GM21367 (cell line): ENCODE measurements around the gene GLB1L3.
"Not testable (repeated sequence)": the region's sequence is repeated elsewhere in the genome, so short reads cannot be mapped to it uniquely, and the experiment has no call there.

Experiments
- ATAC-seq: cut with Tn5 transposase; IDR thresholded peaks from one replicate; pipeline ENCODE4 v1.9.1; 2021; ENCODE audit not compliant: unreplicated experiment

The GLB1L3 gene

DNA sequence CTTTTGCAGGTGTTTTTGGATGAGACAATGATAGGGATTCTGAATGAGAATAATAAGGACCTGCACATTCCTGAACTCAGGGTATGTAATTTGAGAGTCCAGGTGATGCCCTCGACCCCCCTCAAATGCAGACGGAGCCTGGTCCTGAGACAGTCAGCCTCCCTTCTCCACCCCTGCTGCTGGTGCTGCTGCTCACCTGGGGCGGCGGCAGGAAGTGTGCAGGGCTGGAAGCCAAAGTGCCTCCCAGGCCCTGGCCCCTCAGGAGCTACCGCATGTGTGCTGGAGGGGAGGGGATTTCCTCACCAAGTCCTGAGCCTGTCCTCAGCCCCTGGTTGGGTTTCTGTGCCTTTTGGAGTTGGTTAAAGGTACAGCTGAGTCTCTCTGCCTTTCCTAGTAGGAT lies 36.6 kb downstream of the GLB1L3 start:
- ATAC-seq, result no peak

DNA sequence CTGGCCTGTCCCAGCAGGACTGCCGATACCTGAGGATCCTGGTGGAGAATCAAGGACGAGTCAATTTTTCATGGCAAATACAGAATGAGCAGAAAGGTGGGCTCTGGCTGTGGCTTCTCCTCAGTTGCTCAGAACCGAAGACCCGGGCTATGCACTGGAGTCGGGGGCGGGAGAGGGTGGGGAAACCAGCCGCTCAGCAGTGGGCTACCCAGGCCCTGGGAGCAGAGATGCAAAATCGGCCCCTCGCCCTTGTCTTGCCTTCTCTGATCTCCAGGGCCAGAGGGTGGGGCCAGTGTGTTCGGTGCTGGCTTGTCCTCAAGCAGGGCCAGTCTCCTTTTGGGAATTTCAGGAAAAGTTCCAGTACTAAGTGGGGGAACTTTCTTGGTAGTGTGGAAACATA lies 37.2 kb downstream of the GLB1L3 start:
- ATAC-seq, result no peak

DNA sequence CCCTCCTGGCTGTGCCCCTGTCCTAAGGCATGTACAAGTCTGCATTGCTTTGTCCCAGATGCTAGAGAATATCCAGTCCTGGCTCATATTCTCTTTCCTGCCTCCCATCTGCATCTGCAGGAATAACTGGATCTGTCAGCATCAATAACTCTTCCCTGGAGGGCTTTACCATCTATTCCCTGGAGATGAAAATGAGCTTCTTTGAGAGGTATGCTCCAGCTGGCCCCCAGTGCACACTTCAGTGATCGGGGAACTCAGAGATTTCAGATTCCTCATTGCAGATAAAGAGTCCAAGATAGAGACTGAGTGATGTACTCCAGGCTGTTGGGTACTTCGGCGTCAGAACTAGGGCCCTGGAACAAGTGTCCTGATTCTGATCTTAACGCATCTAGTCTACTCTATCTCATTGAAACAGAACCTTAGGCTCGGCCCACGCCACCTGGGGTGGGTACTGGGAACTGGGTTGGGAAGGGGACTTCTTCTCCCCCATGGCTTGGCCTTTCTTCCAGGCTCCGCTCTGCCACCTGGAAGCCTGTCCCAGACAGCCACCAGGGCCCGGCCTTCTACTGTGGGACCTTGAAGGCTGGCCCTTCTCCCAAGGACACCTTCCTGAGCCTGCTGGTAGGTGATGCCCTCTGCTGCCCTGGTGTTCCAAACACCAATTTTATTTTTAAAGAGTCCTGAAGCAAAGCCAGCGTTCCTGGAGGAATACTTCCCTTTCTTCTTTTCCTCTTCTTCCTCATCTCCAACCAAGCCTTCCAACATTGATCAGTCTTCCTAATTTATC lies 37.8 kb downstream of the GLB1L3 start:
- ATAC-seq, result no peak

DNA sequence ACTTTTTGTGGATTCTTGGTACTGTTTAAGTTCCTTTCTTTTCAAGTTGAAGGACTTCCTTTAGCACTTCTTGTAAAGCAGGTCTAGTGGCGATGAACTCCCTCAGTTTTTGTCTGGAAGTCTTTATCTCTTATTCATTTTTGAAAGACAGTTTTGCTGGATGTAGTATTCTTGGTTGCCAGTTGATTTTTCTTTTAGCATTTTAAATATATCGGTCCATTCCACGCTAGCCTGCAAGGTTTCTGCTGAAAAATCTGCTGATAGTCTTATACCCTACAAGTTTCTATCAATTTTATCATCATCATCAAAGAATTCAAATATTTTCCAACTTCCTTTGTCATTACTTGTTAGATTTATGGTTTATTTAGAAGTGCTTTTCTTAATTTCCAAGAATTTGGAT lies 40.9 kb downstream of the GLB1L3 start:
- no peak for ATAC-seq

DNA sequence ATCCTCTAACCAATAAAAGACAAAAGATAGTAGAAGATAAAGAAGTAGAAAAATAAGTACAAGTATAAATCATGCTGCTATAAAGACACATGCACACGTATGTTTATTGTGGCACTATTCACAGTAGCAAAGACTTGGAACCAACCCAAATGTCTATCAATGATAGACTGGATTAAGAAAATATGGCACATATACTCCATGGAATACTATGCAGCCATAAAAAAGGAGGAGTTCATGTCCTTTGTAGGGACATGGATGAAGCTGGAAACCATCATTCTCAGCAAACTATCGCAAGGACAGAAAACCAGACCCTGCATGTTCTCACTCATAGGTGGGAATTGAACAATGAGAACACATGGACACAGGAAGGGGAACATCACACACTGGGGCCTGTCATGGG lies 45.2 kb downstream of the GLB1L3 start:
- not testable (repeated sequence) for ATAC-seq

DNA sequence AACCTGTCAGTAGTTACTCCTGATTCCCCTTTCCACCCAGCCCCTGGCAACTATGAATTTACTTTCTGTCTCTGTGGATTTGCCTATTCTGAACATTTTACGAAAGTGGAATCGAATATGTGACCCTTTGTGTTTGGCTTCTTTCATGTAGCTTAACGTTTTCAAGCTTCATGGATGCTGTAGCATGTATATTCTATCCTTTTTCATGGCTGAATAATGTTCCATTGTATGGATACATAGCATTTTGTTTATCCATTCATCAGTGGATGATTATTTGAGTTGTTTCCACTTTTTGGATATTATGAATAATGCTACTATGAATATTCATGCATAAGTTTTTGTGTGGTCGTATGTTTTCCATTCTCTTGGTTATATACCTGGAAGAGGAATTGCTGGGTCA lies 46.4 kb downstream of the GLB1L3 start:
- ATAC-seq, result no peak

DNA sequence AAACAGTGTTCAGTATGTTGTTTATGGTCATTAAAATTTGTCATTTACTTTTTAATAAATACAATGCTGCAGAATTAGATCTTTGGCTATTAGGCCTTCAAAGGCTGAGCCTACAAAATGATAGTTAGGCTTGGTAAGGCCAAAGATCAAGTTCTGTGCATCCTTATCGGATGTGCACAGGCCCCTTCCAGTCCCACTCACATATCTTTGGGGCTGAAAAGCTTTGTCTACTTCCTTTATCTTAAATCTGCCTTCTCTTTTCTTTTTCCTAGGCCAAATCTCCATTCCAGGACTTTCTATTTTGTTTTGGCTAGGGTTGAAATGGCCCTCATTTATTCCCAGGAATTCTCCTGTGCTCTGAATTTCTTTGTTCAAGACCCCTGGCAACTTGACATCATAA lies 52.3 kb downstream of the GLB1L3 start:
- no peak for ATAC-seq

DNA sequence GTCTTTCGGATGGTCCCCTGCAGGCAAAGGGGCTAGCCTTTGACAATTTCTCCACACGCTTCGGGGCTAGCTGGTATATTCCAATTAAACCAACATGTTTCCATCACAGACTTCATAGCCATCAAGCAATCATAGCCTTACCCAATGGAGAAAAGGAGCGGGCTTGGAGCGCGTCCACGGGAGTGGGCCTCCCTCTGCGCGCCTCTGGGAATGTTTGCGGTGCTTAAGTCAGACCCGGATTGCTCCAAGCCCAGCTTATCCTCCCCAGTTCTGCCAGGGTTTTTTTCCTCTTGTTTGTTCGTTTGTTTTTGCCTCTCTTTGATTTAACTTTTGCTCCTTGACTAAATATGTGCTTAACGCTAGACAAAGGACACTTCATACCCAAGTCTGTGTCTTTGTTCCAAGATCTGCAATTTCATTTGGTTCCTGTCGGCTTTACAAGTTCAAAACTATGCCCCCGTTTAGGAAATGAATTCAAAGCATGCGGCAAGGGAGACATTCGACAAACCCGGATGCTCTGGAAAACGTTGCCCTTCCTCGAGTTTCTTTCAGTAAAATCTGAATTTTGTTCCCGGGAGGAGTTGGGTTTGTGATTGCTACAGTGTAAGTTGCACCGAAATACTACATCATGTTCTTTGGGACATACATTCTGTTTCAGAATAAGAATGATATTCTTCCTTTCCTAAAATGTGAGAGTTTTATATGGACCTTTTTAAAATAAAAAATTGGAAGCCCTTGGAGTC lies 54.6 kb downstream of the GLB1L3 start:
- no peak for ATAC-seq

DNA sequence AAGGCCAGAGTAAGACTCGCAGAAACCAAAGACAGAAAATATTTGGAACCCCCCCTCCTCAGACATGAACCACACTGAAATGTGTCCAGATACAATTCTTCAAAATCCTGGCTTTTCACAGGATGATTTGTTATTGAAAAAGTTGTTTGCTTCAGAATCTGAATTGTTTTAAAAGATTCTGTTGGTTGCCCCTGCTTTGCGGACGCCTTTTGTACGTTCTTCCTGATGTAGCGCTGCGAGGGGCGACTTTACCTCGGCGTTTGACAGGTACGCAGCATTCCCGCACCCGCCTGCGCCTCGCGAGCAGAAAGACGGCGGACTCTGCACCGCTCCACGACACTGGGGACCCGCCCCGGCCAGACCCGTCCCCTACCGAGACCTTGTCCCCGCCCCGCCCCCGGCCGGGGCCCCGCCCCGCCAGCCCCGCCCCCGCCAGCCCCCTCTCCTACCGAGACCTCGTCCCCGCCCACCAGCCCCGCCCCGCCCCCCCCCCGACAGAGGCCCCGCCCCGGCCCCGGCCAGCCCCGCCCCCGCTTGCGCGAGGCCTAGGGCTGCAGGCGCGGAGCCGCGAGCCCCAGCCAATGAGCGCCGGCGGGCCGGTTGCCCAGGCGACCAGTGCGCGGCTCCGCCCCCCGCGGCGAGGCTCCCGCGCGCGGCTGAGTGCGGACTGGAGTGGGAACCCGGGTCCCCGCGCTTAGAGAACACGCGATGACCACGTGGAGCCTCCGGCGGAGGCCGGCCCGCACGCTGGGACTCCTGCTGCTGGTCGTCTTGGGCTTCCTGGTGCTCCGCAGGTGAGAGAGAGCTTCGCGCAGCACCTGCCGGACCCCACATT lies 55.4 kb downstream of the GLB1L3 start, which contains the start of gene GLB1L2:
Gene GLB1L2 (plus strand): TSS at position 635 of the 835 bp plus-strand sequence. CDS start 74 bp downstream, at position 709.
- peak; percentile 85 for ATAC-seq

DNA sequence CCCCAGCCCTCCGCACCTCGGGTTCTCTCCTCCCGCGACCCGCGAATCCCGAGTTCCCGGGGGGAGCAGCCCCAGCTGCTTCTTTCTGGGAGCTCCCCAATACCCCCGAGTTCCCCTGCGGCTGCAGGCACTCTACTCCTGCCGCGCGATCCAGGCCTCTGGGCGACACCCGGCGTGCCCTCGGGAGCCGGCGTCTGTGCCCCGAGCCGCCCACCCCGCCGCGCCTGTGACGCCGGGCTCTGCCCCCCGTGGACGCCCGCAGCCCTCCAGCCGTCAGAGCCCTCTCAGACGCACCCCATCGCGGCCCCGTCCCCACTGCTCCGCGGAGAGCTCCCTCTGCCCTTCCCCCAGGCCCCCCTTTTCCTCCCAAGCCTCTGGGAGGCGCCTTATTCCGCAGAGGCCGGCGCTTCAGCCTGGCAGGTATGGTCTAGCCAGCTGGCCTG lies 56.0 kb downstream of the GLB1L3 start:
- no peak for ATAC-seq

DNA sequence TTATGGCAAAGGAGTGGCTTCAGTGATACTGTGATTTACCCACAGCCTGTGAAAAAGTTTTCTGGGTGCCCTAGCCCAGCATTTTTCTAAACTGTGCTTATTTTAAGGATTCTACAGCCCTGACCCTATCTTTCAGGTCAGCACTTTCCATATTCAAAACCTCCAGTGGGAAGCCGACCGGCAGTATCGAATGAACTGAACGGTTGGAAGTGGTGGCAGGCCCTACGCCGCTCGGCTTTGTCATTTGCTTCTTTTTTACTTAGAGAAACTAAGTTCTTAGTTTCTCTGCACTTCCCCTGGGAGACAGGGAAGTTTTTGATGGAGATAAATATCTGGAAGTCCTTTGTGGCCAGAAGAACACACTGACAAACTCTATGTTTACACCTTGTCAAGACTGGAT lies 56.6 kb downstream of the GLB1L3 start:
- no peak for ATAC-seq

DNA sequence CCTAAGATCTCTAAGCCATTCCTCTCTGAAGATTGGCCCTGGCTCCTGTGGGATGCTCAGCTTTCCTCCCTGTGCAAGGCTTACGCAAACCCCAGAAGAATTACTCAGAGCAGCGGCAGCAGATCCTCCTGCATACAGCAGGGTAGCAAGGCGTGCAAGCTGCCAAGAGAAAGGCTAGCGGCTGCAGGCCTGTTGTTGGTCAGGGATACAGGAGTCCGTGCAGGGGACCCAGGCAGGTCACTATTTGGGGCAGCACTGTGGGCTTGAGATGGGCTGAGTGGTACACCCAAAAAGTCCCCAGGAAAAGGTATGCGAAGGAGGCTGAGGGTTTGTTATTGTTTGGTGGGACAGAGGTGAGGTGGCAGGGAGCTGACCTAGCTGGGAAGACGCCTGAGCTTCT lies 57.1 kb downstream of the GLB1L3 start:
- no peak for ATAC-seq

DNA sequence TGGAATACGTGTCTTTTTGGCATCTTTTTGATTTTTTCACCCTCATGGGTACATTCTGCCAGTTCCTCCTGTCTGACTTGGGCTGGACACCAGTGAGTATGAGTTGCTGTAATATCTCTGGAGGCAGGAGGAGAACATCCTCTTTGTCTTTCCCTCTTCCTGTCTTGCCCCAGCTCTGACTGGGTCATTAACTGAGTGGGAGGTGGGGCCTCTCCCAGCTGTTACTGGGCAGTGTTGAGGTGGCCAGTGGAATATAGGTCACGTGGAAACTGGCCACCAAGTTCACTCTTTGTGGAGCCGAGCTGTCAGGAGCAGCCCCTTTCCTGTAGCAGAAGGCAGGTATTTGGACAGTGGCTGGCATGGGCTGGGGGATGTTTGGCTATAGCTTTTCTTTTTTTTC lies 57.8 kb downstream of the GLB1L3 start:
- ATAC-seq, result no peak

DNA sequence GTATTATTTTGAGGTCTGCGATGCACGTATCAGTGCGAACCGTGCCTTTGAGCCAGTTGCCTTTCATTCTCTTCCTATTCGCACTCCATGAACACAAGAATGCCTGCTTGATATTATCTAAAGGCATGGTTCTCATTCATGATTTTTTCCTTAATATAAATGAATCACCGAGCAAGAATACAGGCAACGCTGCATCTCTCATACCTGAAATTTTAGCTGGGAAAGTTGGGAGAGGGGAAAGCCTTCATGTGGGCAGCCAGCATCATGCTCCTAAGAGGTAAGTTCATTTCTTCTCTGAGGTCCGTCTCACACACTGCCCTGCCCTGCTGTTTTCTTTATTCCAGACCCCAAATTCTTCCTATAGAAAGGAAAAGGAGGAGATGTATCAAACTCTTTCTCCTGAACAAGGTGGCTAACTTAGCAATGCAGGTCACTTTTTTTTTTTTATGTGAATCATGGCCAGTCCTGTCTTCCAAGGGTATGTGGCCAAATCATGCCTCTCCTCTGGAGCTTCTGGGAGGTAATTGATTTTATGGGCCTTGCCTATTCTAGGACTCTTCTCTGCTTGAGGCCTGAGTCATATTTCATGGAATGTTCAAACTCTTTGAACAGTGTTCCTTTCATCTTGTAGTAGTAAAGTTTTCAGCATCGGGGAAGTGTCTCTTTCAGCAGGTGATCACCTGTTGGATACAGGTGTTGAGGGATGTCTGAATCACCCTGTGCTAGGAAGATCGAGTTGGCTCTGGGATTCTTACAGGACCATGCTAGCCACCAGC lies 58.8 kb downstream of the GLB1L3 start:
- no peak for ATAC-seq

DNA sequence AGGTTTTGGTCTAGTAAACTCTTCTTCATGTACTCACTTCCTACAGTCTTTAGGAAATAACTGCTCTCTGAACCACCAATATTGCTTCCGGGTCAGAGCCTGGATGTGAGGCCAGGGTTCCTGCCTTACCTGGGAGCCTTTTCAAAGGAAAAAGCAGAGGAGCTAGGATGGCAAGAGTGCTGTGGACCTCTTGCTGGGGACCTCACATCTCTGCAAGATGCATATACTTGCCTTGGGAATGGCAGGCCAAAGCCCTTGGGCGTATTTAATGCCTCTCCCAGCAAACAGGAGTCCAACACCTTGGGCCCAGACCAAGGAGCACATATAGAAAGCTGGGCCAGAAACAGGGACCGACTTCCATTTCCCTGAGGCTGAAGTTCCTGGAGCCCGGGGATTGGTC lies 60.9 kb downstream of the GLB1L3 start:
- ATAC-seq, result no peak

DNA sequence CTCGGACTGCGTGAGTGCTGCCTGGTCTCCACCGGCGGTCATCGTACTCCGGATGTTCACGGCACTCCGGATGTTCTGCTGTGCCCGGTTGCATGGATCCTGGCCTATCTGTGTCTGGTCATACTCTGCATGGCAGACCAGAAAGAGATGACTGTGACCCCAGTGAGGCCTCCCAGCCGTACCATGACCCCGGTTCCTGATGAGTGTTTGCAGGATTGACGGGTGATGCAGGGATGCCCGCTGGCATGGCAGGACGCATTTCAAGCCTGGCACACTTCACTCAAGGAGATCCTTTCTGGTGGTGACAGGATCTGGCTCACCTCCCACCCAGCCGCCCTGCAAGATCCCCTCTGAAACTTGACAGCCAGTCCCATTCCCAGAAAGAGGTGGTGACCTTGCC lies 61.9 kb downstream of the GLB1L3 start:
- ATAC-seq, result no peak

DNA sequence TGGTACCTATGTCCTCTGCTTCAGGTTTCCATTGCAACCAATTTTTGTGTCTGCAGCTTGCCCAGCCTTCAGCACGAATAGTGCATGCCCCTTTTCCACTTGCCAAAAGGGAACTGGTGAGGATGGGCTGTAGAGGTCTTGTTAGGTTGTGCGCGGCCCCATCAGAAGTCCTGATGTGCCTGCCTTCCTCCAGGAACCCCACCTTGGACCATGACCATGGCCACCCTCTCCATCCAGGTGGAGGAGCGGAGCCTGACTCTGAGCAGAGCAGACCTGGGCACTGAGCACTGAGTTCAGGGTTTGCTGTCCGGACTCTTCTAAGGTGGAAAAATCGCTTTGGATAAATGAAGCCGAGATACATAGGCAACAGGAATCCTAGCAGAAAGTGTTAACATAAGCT lies 62.5 kb downstream of the GLB1L3 start:
- ATAC-seq, result no peak

DNA sequence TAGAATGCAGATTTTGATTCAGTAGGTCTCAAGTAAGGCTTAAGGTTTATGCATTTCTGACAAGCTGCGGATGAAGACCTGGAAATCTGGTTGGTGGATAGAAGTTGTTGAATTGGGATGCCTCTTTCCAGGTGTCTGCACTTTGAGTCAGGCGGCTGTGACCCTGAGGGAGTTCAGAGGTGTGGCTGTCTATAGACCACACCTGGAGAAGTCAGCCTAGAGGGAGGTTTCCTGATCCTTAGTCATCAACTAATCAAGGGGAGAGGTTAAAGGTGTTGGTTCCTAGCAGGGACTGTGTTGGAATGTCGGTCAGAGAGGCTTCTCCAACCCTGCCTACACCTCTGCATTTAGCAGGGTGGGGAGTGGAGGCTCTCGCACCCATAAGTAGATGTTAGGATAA lies 63.6 kb downstream of the GLB1L3 start:
- ATAC-seq, result no peak

DNA sequence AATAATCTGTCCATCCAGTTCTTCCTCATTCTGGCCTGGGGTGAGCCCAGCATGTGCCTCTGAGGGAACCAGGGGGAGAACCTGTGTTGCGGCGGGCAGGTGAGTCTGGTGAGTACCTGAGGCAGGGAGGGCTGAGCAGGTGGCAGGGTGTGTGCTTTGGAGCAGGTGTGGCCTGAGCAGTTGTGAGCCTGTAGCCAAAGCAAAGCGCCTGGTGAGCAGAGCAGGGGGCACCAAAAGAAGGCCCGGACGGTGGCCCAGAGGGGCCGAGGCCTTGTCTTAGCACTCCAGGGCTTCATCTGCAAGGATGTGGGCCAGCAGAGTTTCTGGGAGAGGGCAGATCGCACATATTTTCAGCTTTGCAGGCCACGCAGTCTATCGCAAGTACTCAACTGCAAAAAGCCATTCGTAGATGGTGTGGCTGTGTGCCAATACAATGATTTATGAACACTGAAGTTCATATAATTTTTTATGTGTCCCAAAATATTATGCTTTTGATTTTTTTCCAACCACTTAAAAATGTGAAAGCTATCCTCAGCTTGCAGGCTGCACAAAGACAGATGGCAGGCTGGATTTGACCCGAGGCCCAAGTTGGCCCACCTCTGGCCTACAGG lies 64.3 kb downstream of the GLB1L3 start:
- no peak for ATAC-seq

DNA sequence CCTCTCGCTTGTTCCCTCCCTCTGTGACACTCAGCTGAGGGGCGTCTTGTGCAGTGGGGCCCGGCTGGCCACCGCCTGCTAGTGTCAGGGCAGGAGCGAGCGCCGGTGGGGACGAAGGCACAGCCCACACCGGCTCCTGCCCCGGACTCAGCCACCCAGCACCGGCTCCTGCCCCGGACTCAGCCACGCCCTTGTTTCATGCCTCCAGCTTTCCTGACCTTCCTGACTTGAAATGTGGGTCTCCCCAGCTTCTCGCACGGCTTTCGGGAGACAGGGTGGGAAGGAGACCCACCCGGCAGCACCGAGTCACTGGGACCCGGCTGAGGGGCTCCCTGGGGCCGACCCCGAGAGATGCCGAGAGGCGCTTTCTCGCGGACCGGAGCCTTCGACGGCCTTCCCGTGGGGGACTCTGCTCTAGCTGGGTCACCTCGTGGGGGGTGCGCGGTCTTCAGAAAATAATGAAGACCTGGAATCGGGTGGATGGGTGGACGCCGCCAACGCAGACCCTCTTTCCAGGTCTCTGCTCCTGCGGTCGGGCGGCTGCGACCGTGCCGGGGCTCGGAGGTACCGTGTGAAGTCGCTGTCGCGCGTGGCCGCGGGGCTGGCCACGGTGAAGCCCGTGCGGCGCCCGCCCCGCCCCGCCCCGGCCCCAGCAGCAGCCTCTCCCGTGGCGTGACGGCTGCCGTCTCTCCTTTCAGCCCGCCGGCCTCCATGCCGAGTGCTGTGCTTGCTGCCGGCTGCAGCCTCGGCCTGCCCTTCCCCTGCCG lies 65.8 kb downstream of the GLB1L3 start:
- no peak for ATAC-seq
